ENCODE data around the gene EHBP1. TPM values are rescaled to one million over a fixed set of nuclear protein-coding genes. Genes with fewer than 3 reads are reported as not detected.

EHBP1 gene
- polyA plus RNA-seq, 3 donors: 4.2 to 6.1 (median 6.0) TPM

- H3K9me3 Mint-ChIP-seq: no peaks in the 10 kb centered on the region
- no peak overlapping the region for H3K27ac ChIP-seq (ENCODE audit: low read depth in 1 of 2, low read length in 2 of 2)
- no peak overlapping the region for H3K4me2 ChIP-seq (replicated peaks; ENCODE audit: extremely low read depth, low read length, poor library complexity, severe bottlenecking)
- H3K4me1 Mint-ChIP-seq: no peaks in the 10 kb centered on the region
- no peaks in the 10 kb centered on the region for H3K79me2 ChIP-seq (ENCODE audit: insufficient read depth, low read length)
- H4K20me1 ChIP-seq (ENCODE audit: insufficient read depth, low read length): no peaks in the 10 kb centered on the region
- H3K4me3 Mint-ChIP-seq: no peak overlapping the region
- no peak for TF ChIP-seq CTCF (IDR thresholded peaks at IDR 0.05)
- H2AFZ ChIP-seq (ENCODE audit: insufficient read depth, low read depth, low read length, poor library complexity, severe bottlenecking): no peak overlapping the region
- H3K4me3 ChIP-seq (replicated peaks in 1 of 3; ENCODE audit: low read depth in 2 of 3, low read length in 3 of 3): no peak overlapping the region
- H3K9ac ChIP-seq (ENCODE audit: insufficient read depth, low read length, poor library complexity, severe bottlenecking): no peak overlapping the region
- no peak for DNase-seq
- H3K27ac Mint-ChIP-seq: no peak overlapping the region
- peaks cover 0 to 4% of the 10 kb centered on the region in 2 donors for H3K36me3 Mint-ChIP-seq
- H3K27me3 Mint-ChIP-seq (ENCODE audit: low read depth in 3 of 3): no peaks in the 10 kb centered on the region
- no peaks in the 10 kb centered on the region for H3K27me3 ChIP-seq (ENCODE audit: control insufficient read depth in 2 of 2, insufficient read depth in 2 of 2, low read length in 2 of 2)
- H3K4me1 ChIP-seq (ENCODE audit: control insufficient read depth in 1 of 2, insufficient read depth in 2 of 2, low read length in 2 of 2): no peaks in the 10 kb centered on the region
- intact Hi-C loops (cut with micrococcal nuclease): no loop called here
- no peaks in the 10 kb centered on the region for H3K9me3 ChIP-seq (replicated peaks in 1 of 2; ENCODE audit: control insufficient read depth in 1 of 2, insufficient read depth in 1 of 2, low read length in 2 of 2)
- H3K36me3 ChIP-seq (replicated peaks in 1 of 2; ENCODE audit: control insufficient read depth in 1 of 2, insufficient read depth in 2 of 2, low read length in 2 of 2): no peaks in the 10 kb centered on the region
- no CpG with 5 or more reads among the region's 2 CpGs for WGBS (ENCODE audit: insufficient coverage)
Observed at GRCh38 chr2:62760555-62760954, 55.0 kb downstream of the EHBP1 start.

GRCh38 chr2:62765619-62766376 is 60.3 kb downstream of the EHBP1 start:
- Histone ChIP-seq H4K20me1 (ENCODE audit: insufficient read depth, low read length) (no peaks in the 10 kb centered on the region), H3K4me2 (replicated peaks; ENCODE audit: extremely low read depth, low read length, poor library complexity, severe bottlenecking) (no peak overlapping the region), H3K36me3 (replicated peaks in 1 of 2; ENCODE audit: control insufficient read depth in 1 of 2, insufficient read depth in 2 of 2, low read length in 2 of 2) (no peaks in the 10 kb centered on the region), H3K9ac (ENCODE audit: insufficient read depth, low read length, poor library complexity, severe bottlenecking) (no peak overlapping the region), H3K4me1 (ENCODE audit: control insufficient read depth in 1 of 2, insufficient read depth in 2 of 2, low read length in 2 of 2) (no peaks in the 10 kb centered on the region), H3K27me3 (ENCODE audit: control insufficient read depth in 2 of 2, insufficient read depth in 2 of 2, low read length in 2 of 2) (no peaks in the 10 kb centered on the region), H3K79me2 (ENCODE audit: insufficient read depth, low read length) (no peaks in the 10 kb centered on the region), H3K27ac (ENCODE audit: low read depth in 1 of 2, low read length in 2 of 2) (no peak overlapping the region), H3K4me3 (replicated peaks in 1 of 3; ENCODE audit: low read depth in 2 of 3, low read length in 3 of 3) (no peak overlapping the region), H3K9me3 (replicated peaks in 1 of 2; ENCODE audit: control insufficient read depth in 1 of 2, insufficient read depth in 1 of 2, low read length in 2 of 2) (no peaks in the 10 kb centered on the region), H2AFZ (ENCODE audit: insufficient read depth, low read depth, low read length, poor library complexity, severe bottlenecking) (no peak overlapping the region)
- intact Hi-C loops (cut with micrococcal nuclease): no loop called here
- Mint-ChIP-seq H3K36me3 (peaks cover 7% of the 10 kb centered on the region in 2 donors), H3K9me3 (peaks cover 0 to 3% (median 0%) of the 10 kb centered on the region in 7 donors), H3K27ac (no peak overlapping the region), H3K27me3 (ENCODE audit: low read depth in 3 of 3) (no peaks in the 10 kb centered on the region), H3K4me1 (no peaks in the 10 kb centered on the region), H3K4me3 (no peak overlapping the region)
- no peak for TF ChIP-seq CTCF (IDR thresholded peaks at IDR 0.05)
- DNase-seq: no peak
- WGBS (ENCODE audit: insufficient coverage): 100% methylated on average over 3 of the region's 3 CpGs

All from CD14-positive monocyte (primary cell).